ENCODE measurements around the gene SEL1L3. TPM values are rescaled to one million over a fixed set of nuclear protein-coding genes. Genes with fewer than 3 reads are reported as not detected.

The SEL1L3 gene
- total RNA-seq, 1 experiment from 2014 or later: 31.9 TPM

DNA sequence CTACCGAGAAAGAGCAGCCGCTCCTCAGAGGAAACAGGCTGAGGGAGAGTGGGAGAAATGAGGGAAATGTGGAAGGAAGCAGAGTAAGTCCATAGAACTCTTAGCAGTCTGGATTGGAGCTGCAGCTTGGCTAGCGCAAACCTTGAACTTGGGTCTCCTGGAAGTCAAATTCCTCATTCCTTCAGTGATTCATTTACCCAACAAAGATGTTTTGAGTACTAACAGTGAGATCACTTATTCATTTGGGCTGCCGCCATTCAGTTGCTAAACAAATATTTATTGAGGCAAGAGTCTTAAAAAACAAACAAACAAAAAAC is 51.5 kb downstream of the SEL1L3 start:
- H2AFZ ChIP-seq (ENCODE audit: low read length): no peak overlapping the region
- no peaks in the 10 kb centered on the region for H3K79me2 ChIP-seq (ENCODE audit: low read length)
- no TSS peak for BruUV-seq (replicated peaks)
- H3K4me2 ChIP-seq (ENCODE audit: low read length): no peak overlapping the region; the same call in 1 of the 2 replicates
- H4K20me1 ChIP-seq (ENCODE audit: low read length): no peaks in the 10 kb centered on the region
- peak overlapping the region; percentile 34; the same call in 1 of the 2 replicates for H3K27ac ChIP-seq (ENCODE audit: low read length)
- no peaks in the 10 kb centered on the region for H3F3A ChIP-seq (ENCODE audit: low read length, unreplicated experiment)
- intact Hi-C loops (cut with micrococcal nuclease): no loop called here
- no peak overlapping the region for H3K9ac ChIP-seq (ENCODE audit: low read length)
- no peaks in the 10 kb centered on the region for H3K9me2 ChIP-seq (replicated peaks; ENCODE audit: low read length)
- H3K9me3 ChIP-seq (ENCODE audit: low read length): no peaks in the 10 kb centered on the region
- H3K27me3 ChIP-seq (ENCODE audit: low read length): no peaks in the 10 kb centered on the region
- DNase-seq: peak; percentile 59
- CTCF ChIA-PET: no interaction called here
- no peak for ATAC-seq
- no peaks in the 10 kb centered on the region for H3K36me3 ChIP-seq (ENCODE audit: low read depth, low read length)
- POLR2A ChIA-PET (ENCODE audit: unreplicated experiment): no interaction called here
- peaks cover 26% of the 10 kb centered on the region for H3K4me1 ChIP-seq (ENCODE audit: insufficient read depth, low read length)
- H3K4me3 ChIP-seq (ENCODE audit: low read length): no peak overlapping the region
- TF ChIP-seq EZH2 (IDR thresholded peaks at IDR 0.05; ENCODE audit: low read length, unreplicated experiment): no peak
- TF ChIP-seq, protein P1, sequence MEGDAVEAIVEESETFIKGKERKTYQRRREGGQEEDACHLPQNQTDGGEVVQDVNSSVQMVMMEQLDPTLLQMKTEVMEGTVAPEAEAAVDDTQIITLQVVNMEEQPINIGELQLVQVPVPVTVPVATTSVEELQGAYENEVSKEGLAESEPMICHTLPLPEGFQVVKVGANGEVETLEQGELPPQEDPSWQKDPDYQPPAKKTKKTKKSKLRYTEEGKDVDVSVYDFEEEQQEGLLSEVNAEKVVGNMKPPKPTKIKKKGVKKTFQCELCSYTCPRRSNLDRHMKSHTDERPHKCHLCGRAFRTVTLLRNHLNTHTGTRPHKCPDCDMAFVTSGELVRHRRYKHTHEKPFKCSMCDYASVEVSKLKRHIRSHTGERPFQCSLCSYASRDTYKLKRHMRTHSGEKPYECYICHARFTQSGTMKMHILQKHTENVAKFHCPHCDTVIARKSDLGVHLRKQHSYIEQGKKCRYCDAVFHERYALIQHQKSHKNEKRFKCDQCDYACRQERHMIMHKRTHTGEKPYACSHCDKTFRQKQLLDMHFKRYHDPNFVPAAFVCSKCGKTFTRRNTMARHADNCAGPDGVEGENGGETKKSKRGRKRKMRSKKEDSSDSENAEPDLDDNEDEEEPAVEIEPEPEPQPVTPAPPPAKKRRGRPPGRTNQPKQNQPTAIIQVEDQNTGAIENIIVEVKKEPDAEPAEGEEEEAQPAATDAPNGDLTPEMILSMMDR (conservative IDR thresholded peaks at IDR 0.05; ENCODE audit: low read depth, low read length): no peak
- no peak for TF ChIP-seq EZH2phosphoT487 (IDR thresholded peaks at IDR 0.05; ENCODE audit: borderline replicate concordance, low read length)

DNA sequence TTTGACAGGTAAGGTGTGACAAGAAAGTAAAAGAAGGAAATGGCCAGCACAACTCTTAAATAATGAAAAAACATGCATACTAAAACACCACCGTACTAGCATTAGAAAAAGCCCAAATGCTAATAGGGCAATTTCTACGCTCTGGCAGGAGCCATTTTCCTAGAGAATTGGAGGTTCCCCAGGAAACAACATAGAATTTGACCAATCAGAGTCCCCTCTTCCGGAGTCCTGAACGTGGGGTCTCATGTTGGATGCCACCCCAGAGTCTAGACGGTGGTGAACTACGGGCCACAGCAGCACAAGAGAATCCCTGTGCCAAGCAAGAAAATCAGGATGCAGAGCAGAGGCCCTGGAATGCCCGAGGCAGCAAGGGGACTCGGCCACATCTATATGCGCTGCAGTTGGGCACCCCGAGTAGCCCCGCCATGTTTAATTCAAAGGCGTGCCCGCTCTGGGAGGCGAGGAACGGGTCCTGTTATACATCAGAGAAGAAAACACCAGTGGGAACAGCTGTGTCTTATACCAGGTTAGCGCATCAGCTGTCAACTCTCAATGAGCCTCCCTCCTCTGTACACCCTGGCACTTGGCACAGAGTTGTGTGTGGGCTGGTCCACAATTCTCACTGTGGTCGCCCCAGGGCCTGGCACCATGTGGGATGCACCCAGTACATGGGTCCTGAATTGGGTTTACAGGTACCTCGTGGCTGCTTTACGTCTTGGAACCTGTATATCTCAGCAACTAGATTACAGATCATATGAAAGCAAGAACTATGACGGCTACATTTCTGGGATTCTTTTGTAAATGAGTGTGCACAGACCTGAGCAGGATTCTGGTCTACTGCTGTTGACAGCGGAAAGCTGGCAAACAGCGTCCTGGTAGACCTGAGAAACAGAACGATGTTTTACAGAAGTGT is 52.1 kb downstream of the SEL1L3 start:
- Histone ChIP-seq H3K27me3 (ENCODE audit: low read length) (no peaks in the 10 kb centered on the region), H3K27ac (ENCODE audit: low read length) (peak overlapping the region; percentile 34; the same call in 1 of the 2 replicates), H3K9ac (ENCODE audit: low read length) (no peak overlapping the region), H2AFZ (ENCODE audit: low read length) (no peak overlapping the region), H4K20me1 (ENCODE audit: low read length) (no peaks in the 10 kb centered on the region), H3K4me2 (ENCODE audit: low read length) (no peak overlapping the region; the same call in 1 of the 2 replicates), H3K9me3 (ENCODE audit: low read length) (no peaks in the 10 kb centered on the region), H3K79me2 (ENCODE audit: low read length) (no peaks in the 10 kb centered on the region), H3K4me1 (ENCODE audit: insufficient read depth, low read length) (peaks cover 25% of the 10 kb centered on the region), H3K36me3 (ENCODE audit: low read depth, low read length) (no peaks in the 10 kb centered on the region), H3K9me2 (replicated peaks; ENCODE audit: low read length) (no peaks in the 10 kb centered on the region), H3K4me3 (ENCODE audit: low read length) (no peak overlapping the region), H3F3A (ENCODE audit: low read length, unreplicated experiment) (no peaks in the 10 kb centered on the region)
- no TSS peak for BruUV-seq (replicated peaks)
- TF ChIP-seq, protein P1 (conservative IDR thresholded peaks at IDR 0.05; ENCODE audit: low read depth, low read length): no peak
- no peak for TF ChIP-seq EZH2 (IDR thresholded peaks at IDR 0.05; ENCODE audit: low read length, unreplicated experiment)
- no peak for TF ChIP-seq EZH2phosphoT487 (IDR thresholded peaks at IDR 0.05; ENCODE audit: borderline replicate concordance, low read length)
- ATAC-seq (no peak), DNase-seq (peak; percentile 6)
- ChIA-PET CTCF (no interaction called here), POLR2A (ENCODE audit: unreplicated experiment) (no interaction called here)
- intact Hi-C loops (cut with micrococcal nuclease): no loop called here

DNA sequence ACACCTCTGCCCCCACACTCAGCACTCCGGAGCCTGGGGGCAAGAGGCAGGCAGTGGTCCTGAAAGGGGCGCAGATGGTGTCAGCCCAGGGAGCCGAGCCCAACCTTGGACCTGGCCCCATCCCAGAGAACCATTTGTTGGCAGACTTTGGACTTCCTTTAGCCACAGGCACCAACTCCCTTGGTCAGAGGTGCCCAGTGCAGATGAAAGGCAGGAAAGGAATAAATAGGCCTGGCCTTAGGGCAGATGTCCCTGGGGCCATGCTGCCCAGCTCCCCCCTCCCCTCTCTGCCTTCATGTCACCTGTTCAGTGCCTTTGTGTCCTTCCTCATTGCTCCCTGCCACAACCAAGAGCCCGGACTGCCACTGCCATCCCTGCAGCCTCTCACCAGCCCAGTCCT is 52.8 kb downstream of the SEL1L3 start:
- DNase-seq (no peak), ATAC-seq (no peak)
- no peak overlapping the region for H3K9ac ChIP-seq (ENCODE audit: low read length)
- no peak overlapping the region for H3K4me3 ChIP-seq (ENCODE audit: low read length)
- no peaks in the 10 kb centered on the region for H3K9me3 ChIP-seq (ENCODE audit: low read length)
- no peak overlapping the region for H2AFZ ChIP-seq (ENCODE audit: low read length)
- H3K79me2 ChIP-seq (ENCODE audit: low read length): no peaks in the 10 kb centered on the region
- no TSS peak for BruUV-seq (replicated peaks)
- intact Hi-C loops (cut with micrococcal nuclease): no loop called here
- ChIA-PET CTCF (no interaction called here), POLR2A (ENCODE audit: unreplicated experiment) (no interaction called here)
- no peaks in the 10 kb centered on the region for H3K36me3 ChIP-seq (ENCODE audit: low read depth, low read length)
- no peaks in the 10 kb centered on the region for H4K20me1 ChIP-seq (ENCODE audit: low read length)
- TF ChIP-seq, protein P1 (conservative IDR thresholded peaks at IDR 0.05; ENCODE audit: low read depth, low read length): no peak
- TF ChIP-seq EZH2phosphoT487 (IDR thresholded peaks at IDR 0.05; ENCODE audit: borderline replicate concordance, low read length) (no peak), EZH2 (IDR thresholded peaks at IDR 0.05; ENCODE audit: low read length, unreplicated experiment) (no peak)
- H3K27me3 ChIP-seq (ENCODE audit: low read length): no peaks in the 10 kb centered on the region
- no peak overlapping the region for H3K27ac ChIP-seq (ENCODE audit: low read length)
- peaks cover 32% of the 10 kb centered on the region for H3K4me1 ChIP-seq (ENCODE audit: insufficient read depth, low read length)
- no peaks in the 10 kb centered on the region for H3K9me2 ChIP-seq (replicated peaks; ENCODE audit: low read length)
- H3K4me2 ChIP-seq (ENCODE audit: low read length): no peak overlapping the region
- no peaks in the 10 kb centered on the region for H3F3A ChIP-seq (ENCODE audit: low read length, unreplicated experiment)

All from PC-3 (cell line).